Hair follicular keratinocyte (primary cell): ENCODE measurements around the gene SPNS1. TPM values are rescaled to one million over a fixed set of nuclear protein-coding genes. Genes with fewer than 3 reads are reported as not detected.

Source experiments
- total RNA-seq: library from RNA; depleted of rRNA; stranded (reverse); fragments of >200 nt; gene quantifications from 2 replicates; pipeline ENCODE4 v1.2.3, GENCODE V29; 2015

Gene SPNS1
- 25.2 and 31.9 TPM in 2 replicates for total RNA-seq

DNA sequence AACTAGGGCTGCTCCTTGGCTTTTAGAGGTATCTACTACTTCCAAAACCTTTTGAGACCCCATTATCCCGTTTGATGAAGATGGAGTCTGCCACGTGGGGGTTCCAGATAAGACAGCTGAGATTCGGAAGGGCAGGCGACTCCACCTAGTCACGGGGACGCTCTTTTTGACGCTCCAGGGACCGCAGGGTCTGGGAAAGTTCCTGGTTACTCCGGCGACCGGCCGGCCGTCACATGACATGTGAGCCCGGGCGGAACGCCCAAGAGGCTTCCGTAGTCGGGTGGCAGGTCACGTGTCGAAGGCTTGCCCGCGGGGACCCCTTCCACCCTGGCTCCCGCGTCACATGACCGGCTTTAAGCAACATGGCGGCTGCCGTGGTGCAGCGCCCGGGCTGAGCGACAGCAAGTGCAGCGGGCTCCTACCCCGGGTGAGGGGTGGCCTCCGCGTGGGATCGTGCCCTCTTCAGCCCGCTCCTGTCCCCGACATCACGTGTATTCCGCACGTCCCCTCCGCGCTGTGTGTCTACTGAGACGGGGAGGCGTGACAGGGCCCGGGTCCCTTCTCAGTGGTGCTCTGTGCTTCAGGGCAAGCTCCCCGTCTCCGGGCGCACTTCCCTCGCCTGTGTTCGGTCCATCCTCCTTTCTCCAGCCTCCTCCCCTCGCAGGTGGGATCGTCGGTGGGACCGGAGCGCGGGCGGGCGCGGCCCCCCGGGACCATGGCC lies at the start of gene SPNS1:
TSS of gene SPNS1 (plus strand) at position 342 of the 721 bp plus-strand sequence. CDS start at position 716, 374 bp downstream.

GRCh38 chr16:28931801-28932225 lies 42.8 kb upstream of the SPNS1 start, which contains the start of gene CD19:
Gene CD19 (plus strand): TSS chr16:28931971. CDS start chr16:28932001, 30 bp downstream.

GRCh38 chr16:28950648-28951409 lies 23.7 kb upstream of the SPNS1 start, which contains the start of gene NFATC2IP:
Gene NFATC2IP (plus strand): TSS chr16:28950937. CDS start chr16:28951012, 75 bp downstream.

GRCh38 chr16:28984619-28985135 lies 10.1 kb downstream of the SPNS1 start, which contains the start of gene LAT:
Gene LAT (plus strand): TSS chr16:28985052. CDS start chr16:28985418, 366 bp downstream.

Other genes with a start within 250 kb of the SPNS1 start
- 0.23 TPM in 1 of 2 replicates, not detected in the other for gene NPIPB9, start 223.0 kb upstream of the SPNS1 start, total RNA-seq
- 44.7 and 73.6 TPM in 2 replicates for gene ATXN2L, start 151.8 kb upstream of the SPNS1 start, total RNA-seq
- gene TUFM, start 128.4 kb upstream of the SPNS1 start, total RNA-seq, result 178 and 257 TPM in 2 replicates
- 13.8 and 20.2 TPM in 2 replicates for gene SH2B1, start 110.9 kb upstream of the SPNS1 start, total RNA-seq
- gene ATP2A1, start 96.3 kb upstream of the SPNS1 start, total RNA-seq, result 0.19 and 0.39 TPM in 2 replicates
- gene RABEP2, start 49.5 kb upstream of the SPNS1 start, total RNA-seq, result 20.7 and 22.9 TPM in 2 replicates
- not detected in 2 replicates for gene CD19, start 42.8 kb upstream of the SPNS1 start, total RNA-seq
- 20.5 and 22.0 TPM in 2 replicates for gene NFATC2IP, start 23.8 kb upstream of the SPNS1 start, total RNA-seq
- 0.16 TPM in 1 of 2 replicates, not detected in the other for gene LAT, start 10.3 kb downstream of the SPNS1 start, total RNA-seq